NCI-H524 treated with DMSO at 0.1 percent for 48 hours (cell line): ENCODE results near the gene PSMD5.
"Not testable (repeated sequence)": the region's sequence is repeated elsewhere in the genome, so short reads cannot be mapped to it uniquely, and the experiment has no call there.

ENCODE experiments used
- DNase-seq: peaks from one replicate; lab custom pipeline; 2025; lab: John Stamatoyannopoulos, UW

The PSMD5 gene

GRCh38 chr9:120807607-120808379 lies 34.9 kb downstream of the PSMD5 start:
- no peak for DNase-seq

- not testable (repeated sequence) for DNase-seq
Measured at GRCh38 chr9:120804784-120805363, 37.8 kb downstream of the PSMD5 start.

- no peak for DNase-seq
Measured at GRCh38 chr9:120801441-120801840, 41.3 kb downstream of the PSMD5 start.

DNA sequence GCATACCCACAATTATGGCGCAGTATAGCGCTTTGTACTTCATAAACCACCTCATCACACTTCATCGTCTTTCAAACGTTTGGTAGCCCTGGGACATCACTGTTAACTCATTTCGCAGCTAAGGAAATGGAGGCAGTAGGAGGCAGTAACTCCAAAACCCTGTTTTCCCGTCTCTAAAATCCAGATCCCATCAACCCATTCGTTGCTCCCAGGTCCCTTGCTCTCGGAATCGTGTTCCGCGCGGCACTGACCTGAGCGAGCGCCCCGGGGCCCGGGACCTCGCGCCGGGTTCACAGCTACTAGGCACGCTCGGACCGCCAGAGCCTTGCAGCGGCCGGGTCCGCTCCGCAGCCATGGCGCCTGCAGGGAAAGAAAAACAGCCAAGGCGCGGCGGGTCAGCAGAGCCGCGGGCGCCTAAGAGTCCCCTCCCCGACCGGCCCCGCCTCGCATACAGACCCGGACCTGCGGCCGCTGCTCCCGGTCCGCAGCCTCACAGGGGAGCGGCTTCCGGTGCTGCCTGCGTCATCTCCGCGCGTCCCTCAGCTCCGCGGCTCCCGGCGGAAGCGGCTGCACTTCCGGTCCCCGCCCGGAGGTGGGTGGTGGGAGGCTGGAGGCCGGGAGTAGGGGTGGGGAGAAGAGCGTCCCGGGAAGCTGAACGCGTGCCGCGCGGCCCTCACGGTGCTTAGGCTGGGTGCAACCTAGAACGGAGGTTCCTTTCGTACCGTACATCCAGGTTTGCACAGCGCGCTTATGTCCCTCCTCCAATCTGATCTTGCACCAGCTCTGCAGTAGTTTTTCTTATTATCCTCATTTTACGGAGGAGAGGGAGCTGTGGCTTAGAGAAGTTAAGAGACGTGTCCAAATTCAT lies 49.6 kb downstream of the PSMD5 start, which contains the start of gene FBXW2:
Gene FBXW2 (minus strand): TSS at position 519 of the 868 bp plus-strand sequence. CDS start 5,158 bp downstream, outside the sequence.
- peak; percentile 70 for DNase-seq

GRCh38 chr9:120791161-120791560 lies 51.6 kb downstream of the PSMD5 start:
- no peak for DNase-seq

DNA sequence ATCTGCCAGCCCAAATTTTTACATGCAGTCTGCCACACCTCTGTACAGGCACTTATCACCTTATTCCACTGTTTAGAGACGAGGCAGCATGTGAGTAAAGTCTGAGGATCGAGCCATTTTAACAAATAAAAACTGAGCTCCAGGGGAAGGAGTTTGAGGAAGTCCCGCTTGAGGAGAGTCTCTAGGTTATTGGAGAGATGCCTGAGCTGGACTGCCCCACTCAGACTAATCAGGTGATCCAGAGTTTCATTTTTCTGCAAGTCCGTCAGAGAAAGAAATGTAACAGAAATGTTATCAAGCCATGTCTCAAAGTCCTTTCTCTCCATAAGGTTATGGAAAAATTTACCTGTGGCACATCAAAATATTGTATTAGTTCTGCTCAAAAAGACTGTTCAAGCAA lies 54.8 kb downstream of the PSMD5 start:
- no peak for DNase-seq

DNA sequence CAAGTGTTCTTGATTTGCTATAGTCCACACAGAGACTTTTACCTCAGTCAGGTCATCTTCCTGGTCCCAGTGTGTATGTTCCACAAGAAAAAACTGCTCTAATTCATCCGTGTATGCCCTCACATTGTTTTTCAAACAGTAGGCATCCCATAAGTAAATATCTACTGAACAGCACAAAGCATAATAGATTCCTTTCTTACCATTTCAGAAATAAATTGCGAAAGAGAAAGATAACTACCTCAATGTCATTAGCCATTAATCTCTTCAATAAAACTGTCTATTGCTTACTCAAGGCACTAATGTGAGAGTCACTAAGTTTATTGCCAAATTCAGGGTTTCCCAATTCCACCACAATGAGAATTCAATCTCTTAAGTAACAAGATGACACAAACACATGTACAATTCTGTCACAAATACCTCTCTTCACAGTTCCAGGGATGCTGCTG lies 59.1 kb downstream of the PSMD5 start:
- DNase-seq, result no peak

DNA sequence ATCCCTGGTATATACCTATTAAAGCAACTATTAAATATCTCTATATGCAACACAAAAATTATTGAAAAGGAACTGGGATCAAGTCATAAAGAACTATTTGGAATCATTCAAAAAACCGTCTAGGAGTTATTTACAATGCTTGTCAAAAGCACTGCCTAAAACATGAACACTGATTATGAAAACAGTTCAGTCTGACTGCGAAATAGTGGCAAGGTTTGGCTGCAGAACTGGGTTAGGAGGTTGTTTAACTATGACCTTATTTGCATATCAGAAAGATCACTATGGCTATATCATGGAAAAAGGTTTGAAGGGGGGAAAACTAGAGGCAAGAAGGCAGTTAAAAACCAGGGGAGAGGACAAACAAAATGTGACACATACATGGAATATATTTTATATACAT lies 61.5 kb downstream of the PSMD5 start:
- DNase-seq, result no peak

DNA sequence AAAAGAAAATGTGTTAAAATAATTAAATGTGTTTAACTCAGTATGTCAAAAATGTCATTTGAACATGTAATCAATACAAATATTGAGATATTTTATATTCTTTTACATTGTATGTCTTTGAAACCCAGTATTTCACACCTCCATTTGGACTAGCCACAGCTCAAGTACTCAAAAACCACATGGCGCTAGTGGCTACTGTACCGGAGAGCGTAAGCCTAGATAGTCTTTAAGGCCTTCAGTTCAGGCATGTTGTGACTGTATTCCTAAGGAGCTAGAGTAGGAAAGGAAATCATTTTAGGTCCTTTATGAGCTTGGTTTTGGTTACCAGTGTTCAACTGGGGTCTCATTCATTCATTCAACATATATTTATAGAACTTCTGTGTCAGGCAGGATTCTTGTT lies 62.4 kb downstream of the PSMD5 start:
- DNase-seq, result no peak

DNA sequence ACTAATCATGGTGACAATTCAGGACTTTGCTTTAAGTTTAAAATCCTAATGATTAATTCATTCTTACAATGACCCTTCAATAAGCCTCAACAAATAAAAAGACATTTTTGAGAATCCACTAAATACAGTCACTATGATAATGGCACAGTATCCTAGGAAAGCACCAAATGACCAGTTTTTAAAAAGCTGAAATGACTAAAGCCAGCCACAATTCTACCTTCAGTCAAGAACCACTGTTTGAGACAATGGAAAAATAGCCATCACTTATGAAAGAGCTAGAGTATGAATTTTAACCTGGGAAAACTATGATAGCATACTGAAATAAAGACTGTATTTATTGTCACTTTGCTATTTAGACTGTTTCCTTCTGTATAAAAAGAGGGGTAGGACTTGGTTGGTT lies 63.5 kb downstream of the PSMD5 start:
- no peak for DNase-seq

DNA sequence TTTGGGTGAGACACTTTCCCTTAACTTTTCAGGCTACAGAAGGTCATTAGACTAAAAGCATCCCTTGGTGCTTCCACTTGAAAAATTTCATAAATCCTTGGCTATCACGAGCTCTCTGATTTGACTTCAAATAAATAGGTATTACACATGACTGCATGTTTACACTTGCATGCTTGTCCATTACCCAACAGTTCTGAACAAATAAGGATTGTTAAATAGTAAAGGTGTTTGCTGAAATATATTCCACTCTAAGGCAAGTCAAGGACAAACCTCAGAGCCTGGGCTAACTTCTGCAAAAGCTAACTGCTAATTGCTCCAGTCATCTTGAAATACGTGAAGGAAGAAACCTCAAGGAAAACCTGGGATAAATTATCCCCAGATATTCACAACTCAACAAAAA lies 64.0 kb downstream of the PSMD5 start:
- no peak for DNase-seq

- no peak for DNase-seq
Measured at GRCh38 chr9:120777229-120777628, 65.5 kb downstream of the PSMD5 start.

DNA sequence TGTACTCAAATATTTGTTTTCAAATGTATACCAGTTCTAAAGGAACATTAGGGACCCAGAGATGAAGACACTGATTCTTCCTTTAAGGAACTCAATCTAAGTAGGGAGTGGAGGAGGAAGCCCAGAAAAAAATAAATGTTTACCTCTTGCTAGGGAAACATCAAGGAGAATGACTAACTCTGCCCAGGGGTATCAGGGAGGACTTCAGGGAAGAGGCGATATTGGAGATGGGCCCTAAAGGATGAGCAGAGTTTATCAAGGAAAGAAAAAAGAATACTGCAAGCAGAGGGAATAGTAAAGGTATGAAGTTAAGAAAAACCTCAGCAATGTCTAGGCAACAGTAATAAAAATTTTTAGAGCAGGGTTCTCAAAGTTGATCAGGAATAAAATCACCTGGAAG lies 65.9 kb downstream of the PSMD5 start:
- DNase-seq, result no peak

- no peak for DNase-seq
Measured at GRCh38 chr9:120775859-120776258, 66.9 kb downstream of the PSMD5 start.

GRCh38 chr9:120774719-120775118 lies 68.0 kb downstream of the PSMD5 start:
- DNase-seq, result no peak

GRCh38 chr9:120773256-120773655 lies 69.5 kb downstream of the PSMD5 start:
- no peak for DNase-seq

DNA sequence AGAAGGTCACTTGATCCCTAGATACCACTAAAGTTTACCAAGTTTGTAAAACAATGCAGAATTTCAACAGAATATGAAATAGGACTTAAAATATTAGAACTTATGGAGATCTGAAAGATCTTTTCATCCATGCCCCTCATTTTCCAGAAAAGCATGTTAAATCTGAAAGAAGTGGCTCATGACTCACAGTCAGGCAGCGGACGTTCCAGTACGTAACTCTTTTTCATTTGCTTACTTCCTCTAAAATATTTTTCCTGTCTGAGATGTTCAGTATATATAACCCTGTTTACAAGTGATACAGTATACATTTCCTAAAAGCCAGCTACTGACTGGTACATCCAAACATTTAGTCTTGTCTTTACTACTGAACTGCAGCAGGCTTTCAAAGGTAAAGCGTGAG lies 71.8 kb downstream of the PSMD5 start:
- no peak for DNase-seq

DNA sequence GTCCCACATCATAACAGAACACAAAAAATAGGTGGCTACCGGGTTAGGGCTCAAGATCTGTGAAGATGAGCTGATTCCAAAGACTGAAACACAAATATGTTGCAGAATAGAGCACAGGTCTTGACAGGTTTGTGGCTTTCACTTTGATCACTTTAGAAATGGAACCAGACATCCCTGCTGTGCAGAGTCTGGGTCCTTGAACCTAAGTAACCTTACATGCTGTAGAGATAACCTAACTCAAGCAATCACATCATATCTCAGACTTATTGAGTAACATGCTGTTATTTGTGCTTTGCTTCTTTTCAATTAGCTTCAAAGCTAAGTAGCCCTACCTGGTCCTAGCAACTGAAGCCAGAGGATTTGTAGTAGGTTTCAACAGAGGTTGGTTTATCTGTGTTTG lies 73.8 kb downstream of the PSMD5 start:
- DNase-seq, result no peak

GRCh38 chr9:120768247-120768646 lies 74.5 kb downstream of the PSMD5 start:
- DNase-seq, result no peak

GRCh38 chr9:120767451-120767850 lies 75.3 kb downstream of the PSMD5 start:
- DNase-seq, result no peak
